ENCODE data around the gene IL7R. TPM values are rescaled to one million over a fixed set of nuclear protein-coding genes. Genes with fewer than 3 reads are reported as not detected.

The IL7R gene
- total RNA-seq, 1 experiment from 2014 or later, result 0.98 TPM

DNA sequence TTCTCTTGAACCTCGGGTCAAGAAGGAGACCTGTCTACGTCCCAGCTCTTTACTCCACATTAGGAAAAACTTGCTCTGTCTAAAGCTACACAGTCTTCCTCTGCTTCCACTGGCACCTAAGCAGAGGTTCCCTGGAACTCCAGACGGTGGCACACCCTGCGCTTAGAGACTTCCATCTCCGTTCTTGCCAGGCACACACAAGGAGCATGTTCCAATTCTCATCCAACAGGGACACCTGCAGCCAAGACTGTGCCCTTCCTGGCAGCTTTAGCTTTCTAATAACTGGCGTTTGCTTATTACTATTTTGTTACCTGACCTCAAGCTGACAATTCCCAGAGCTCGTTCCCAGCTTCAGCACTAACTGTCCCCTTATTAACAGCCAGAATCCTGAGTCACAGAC, 65.8 kb downstream of the IL7R start:
- Histone ChIP-seq H3K9me3 (ENCODE audit: control insufficient read depth in 1 of 2, insufficient read depth in 1 of 2, low read depth in 1 of 2, low read length in 2 of 2) (no peaks in the 10 kb centered on the region), H3K27ac (ENCODE audit: low read depth, low read length) (no peak overlapping the region), H3K36me3 (ENCODE audit: control insufficient read depth in 1 of 2, insufficient read depth in 2 of 2, low read length in 2 of 2) (no peaks in the 10 kb centered on the region), H3K79me2 (ENCODE audit: insufficient read depth, low read length) (no peaks in the 10 kb centered on the region), H3K27me3 (ENCODE audit: insufficient read depth, low read length) (peaks cover 22% of the 10 kb centered on the region), H3K9me2 (ENCODE audit: insufficient read depth) (no peaks in the 10 kb centered on the region), H4K20me1 (ENCODE audit: insufficient read depth) (no peaks in the 10 kb centered on the region), H3K4me2 (ENCODE audit: low read length) (no peak overlapping the region), H3K4me3 (replicated peaks in 1 of 2; ENCODE audit: low read depth in 1 of 2, low read length in 2 of 2) (no peak overlapping the region), H2AFZ (ENCODE audit: low read depth, low read length, poor library complexity, severe bottlenecking) (no peak overlapping the region), H3K9ac (ENCODE audit: low read length) (no peak overlapping the region), H3K4me1 (ENCODE audit: control insufficient read depth in 1 of 2, insufficient read depth in 2 of 2, low read length in 2 of 2) (no peaks in the 10 kb centered on the region)
- no TSS peak for BruUV-seq (replicated peaks)
- DNase-seq (ENCODE audit: low read depth, low spot score), result no peak
- no peak for ATAC-seq
- ChIA-PET CTCF (interaction anchor here (1.5 kb wide), 1 partner anchor 272 kb away, joined by 5 read pairs; no protein-coding TSS in a partner anchor), RAD21 (ENCODE audit: low non-redundant PET in 1 of 2, low total read pairs in 2 of 2, uncharacterized antibody in 2 of 2, unreplicated experiment in 2 of 2) (no interaction called here), POLR2A (no interaction called here)
- TF ChIP-seq, protein P1, sequence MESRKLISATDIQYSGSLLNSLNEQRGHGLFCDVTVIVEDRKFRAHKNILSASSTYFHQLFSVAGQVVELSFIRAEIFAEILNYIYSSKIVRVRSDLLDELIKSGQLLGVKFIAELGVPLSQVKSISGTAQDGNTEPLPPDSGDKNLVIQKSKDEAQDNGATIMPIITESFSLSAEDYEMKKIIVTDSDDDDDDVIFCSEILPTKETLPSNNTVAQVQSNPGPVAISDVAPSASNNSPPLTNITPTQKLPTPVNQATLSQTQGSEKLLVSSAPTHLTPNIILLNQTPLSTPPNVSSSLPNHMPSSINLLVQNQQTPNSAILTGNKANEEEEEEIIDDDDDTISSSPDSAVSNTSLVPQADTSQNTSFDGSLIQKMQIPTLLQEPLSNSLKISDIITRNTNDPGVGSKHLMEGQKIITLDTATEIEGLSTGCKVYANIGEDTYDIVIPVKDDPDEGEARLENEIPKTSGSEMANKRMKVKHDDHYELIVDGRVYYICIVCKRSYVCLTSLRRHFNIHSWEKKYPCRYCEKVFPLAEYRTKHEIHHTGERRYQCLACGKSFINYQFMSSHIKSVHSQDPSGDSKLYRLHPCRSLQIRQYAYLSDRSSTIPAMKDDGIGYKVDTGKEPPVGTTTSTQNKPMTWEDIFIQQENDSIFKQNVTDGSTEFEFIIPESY (IDR thresholded peaks at IDR 0.05; ENCODE audit: extremely low read depth, insufficient replicate concordance, low read length), result no peak
- peak; percentile 9; the same call in 1 of the 2 replicates for TF ChIP-seq RAD21 (IDR thresholded peaks at IDR 0.05; ENCODE audit: low read depth)
- intact Hi-C loops (cut with micrococcal nuclease), result no loop called here

DNA sequence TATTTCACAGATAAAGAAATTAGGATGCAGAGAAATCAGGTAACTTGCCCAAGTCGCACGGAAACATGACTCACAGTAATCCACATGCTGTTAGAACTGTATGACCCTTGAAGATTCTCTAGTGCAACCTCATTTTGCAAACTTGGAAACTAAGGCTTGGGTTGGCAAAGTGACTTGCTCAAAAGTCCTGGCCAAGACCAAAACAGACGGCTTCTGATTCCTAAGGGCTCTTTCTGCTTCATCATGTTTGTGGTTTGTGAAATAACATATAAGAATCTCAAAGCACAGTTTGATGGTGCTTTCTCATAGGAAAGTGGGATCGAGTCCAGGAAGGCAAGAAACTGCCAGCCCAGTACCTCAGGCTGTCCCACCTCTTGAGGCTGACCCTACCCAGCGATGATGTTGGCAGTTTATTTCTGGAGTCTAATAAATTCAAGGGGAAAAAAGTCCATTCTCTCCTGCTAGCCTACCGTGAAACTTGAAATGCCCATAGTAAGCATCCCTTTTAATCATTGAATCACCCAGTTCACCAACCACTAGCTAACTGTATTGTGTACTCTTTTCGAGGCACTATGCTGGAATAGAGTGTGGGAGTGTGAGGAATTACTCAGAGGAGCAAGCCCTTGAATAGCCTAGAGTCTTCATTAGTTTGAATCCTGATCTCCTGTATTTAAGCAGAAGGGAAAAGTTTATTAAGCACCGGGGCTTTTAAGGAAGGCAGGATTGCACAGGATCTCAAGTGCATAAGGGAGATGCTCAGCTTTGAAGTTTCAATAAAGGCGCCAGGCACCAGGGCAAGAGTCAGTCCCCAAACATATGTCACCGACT, 67.6 kb downstream of the IL7R start:
- H3K27ac ChIP-seq (ENCODE audit: low read depth, low read length), result no peak overlapping the region
- no peaks in the 10 kb centered on the region for H3K4me1 ChIP-seq (ENCODE audit: control insufficient read depth in 1 of 2, insufficient read depth in 2 of 2, low read length in 2 of 2)
- peaks cover 36% of the 10 kb centered on the region for H3K27me3 ChIP-seq (ENCODE audit: insufficient read depth, low read length)
- no peak overlapping the region for H3K9ac ChIP-seq (ENCODE audit: low read length)
- RAD21 ChIA-PET (ENCODE audit: low non-redundant PET in 1 of 2, low total read pairs in 2 of 2, uncharacterized antibody in 2 of 2, unreplicated experiment in 2 of 2), result interaction anchor here in 1 of 2 experiments (1.0 kb wide), 1 partner anchor 273 kb away, joined by 3 read pairs; no protein-coding TSS in a partner anchor
- no peaks in the 10 kb centered on the region for H3K9me2 ChIP-seq (ENCODE audit: insufficient read depth)
- CTCF ChIA-PET, result interaction anchor here (0.7 to 2.7 kb wide), 6 partner anchors 10 to 273 kb away, joined by 3 to 33 read pairs (median 4); no protein-coding TSS in a partner anchor
- intact Hi-C loops (cut with micrococcal nuclease), result no loop called here
- H3K36me3 ChIP-seq (ENCODE audit: control insufficient read depth in 1 of 2, insufficient read depth in 2 of 2, low read length in 2 of 2), result no peaks in the 10 kb centered on the region
- DNase-seq (ENCODE audit: low read depth, low spot score), result no peak
- BruUV-seq (replicated peaks), result no TSS peak
- no peaks in the 10 kb centered on the region for H3K9me3 ChIP-seq (ENCODE audit: control insufficient read depth in 1 of 2, insufficient read depth in 1 of 2, low read depth in 1 of 2, low read length in 2 of 2)
- H3K4me2 ChIP-seq (ENCODE audit: low read length), result no peak overlapping the region
- no peak overlapping the region for H3K4me3 ChIP-seq (replicated peaks in 1 of 2; ENCODE audit: low read depth in 1 of 2, low read length in 2 of 2)
- H4K20me1 ChIP-seq (ENCODE audit: insufficient read depth), result no peaks in the 10 kb centered on the region
- no peak overlapping the region for H2AFZ ChIP-seq (ENCODE audit: low read depth, low read length, poor library complexity, severe bottlenecking)
- ATAC-seq, result no peak
- no peaks in the 10 kb centered on the region for H3K79me2 ChIP-seq (ENCODE audit: insufficient read depth, low read length)
- POLR2A ChIA-PET, result no interaction called here
- no peak for TF ChIP-seq ZNF274 (IDR thresholded peaks at IDR 0.05; ENCODE audit: low read depth, low read length)
- TF ChIP-seq, protein P2, sequence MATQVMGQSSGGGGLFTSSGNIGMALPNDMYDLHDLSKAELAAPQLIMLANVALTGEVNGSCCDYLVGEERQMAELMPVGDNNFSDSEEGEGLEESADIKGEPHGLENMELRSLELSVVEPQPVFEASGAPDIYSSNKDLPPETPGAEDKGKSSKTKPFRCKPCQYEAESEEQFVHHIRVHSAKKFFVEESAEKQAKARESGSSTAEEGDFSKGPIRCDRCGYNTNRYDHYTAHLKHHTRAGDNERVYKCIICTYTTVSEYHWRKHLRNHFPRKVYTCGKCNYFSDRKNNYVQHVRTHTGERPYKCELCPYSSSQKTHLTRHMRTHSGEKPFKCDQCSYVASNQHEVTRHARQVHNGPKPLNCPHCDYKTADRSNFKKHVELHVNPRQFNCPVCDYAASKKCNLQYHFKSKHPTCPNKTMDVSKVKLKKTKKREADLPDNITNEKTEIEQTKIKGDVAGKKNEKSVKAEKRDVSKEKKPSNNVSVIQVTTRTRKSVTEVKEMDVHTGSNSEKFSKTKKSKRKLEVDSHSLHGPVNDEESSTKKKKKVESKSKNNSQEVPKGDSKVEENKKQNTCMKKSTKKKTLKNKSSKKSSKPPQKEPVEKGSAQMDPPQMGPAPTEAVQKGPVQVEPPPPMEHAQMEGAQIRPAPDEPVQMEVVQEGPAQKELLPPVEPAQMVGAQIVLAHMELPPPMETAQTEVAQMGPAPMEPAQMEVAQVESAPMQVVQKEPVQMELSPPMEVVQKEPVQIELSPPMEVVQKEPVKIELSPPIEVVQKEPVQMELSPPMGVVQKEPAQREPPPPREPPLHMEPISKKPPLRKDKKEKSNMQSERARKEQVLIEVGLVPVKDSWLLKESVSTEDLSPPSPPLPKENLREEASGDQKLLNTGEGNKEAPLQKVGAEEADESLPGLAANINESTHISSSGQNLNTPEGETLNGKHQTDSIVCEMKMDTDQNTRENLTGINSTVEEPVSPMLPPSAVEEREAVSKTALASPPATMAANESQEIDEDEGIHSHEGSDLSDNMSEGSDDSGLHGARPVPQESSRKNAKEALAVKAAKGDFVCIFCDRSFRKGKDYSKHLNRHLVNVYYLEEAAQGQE (IDR thresholded peaks at IDR 0.05; ENCODE audit: low read depth), result no peak
- TF ChIP-seq, protein P1 (IDR thresholded peaks at IDR 0.05; ENCODE audit: extremely low read depth, insufficient replicate concordance, low read length), result no peak
- TF ChIP-seq YY1 (IDR thresholded peaks at IDR 0.05; ENCODE audit: extremely low read depth, insufficient replicate concordance, low read depth, low read length), result no peak
- no peak for TF ChIP-seq SIN3A (IDR thresholded peaks at IDR 0.05; ENCODE audit: low read depth)
- TF ChIP-seq POLR2A (IDR thresholded peaks at IDR 0.05; ENCODE audit: borderline replicate concordance, extremely low read depth, insufficient read depth, insufficient read length), result no peak
- TF ChIP-seq EZH2phosphoT487 (IDR thresholded peaks at IDR 0.05; ENCODE audit: borderline replicate concordance), result no peak
- TF ChIP-seq SRF (IDR thresholded peaks at IDR 0.05; ENCODE audit: low read depth), result no peak

Data from HCT116 (cell line).